ENCODE measurements around the gene NDST3. TPM values are rescaled to one million over a fixed set of nuclear protein-coding genes. Genes with fewer than 3 reads are reported as not detected.

Gene NDST3
- total and polyA plus RNA-seq, 2 donors from 2014 or later, result 0.09 to 0.22 TPM

DNA sequence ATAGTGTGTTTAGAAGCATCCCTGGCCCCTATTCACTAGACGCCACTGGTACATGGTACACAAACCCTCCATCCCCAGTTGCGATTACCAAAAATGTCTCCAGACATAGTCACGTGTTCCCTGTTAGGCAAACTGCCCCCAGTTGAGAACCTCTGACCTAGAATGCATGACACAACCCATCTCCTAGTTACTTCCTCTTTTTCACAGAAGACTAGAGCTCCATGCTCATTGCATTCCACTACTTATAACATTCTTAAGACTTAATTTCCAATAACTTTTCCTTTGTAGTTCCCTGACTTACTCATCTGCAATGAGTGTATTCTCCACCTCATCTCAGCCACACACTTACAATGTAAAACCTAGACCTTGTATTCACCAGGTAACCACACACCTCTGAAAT lies 249.9 kb downstream of the NDST3 start:
- TF ChIP-seq CTCF (IDR thresholded peaks at IDR 0.05; ENCODE audit: borderline replicate concordance, extremely low read depth, insufficient read depth), result no peak
- FAIRE-seq (no peak), DNase-seq (no peak)
- no peaks in the 10 kb centered on the region for H3K27me3 ChIP-seq (ENCODE audit: control insufficient read depth, insufficient read depth, low read length)
- H3K9me3 ChIP-seq (ENCODE audit: control insufficient read depth in 2 of 3, insufficient read depth in 1 of 3, low read length in 3 of 3), result no peaks in the 10 kb centered on the region
- peaks cover 5 to 18% (median 10%) of the 10 kb centered on the region in 3 donors for H3K4me1 ChIP-seq (ENCODE audit: control insufficient read depth in 2 of 3, insufficient read depth in 2 of 3, low read depth in 1 of 3, low read length in 3 of 3)
- H3K9ac ChIP-seq (ENCODE audit: low read length in 3 of 3), result no peak overlapping the region
- no peak overlapping the region for H3K27ac ChIP-seq (ENCODE audit: low read depth in 2 of 2, low read length in 2 of 2)
- no peak overlapping the region for H3K4me3 ChIP-seq (ENCODE audit: low read length in 3 of 3)
- H3K36me3 ChIP-seq (ENCODE audit: control insufficient read depth in 2 of 3, insufficient read depth in 3 of 3, low read length in 3 of 3), result peaks cover 0 to 2% (median 0%) of the 10 kb centered on the region in 3 donors
- intact Hi-C loops (cut with DNase I), result no loop called here

GRCh38 chr4:118285931-118286330 lies 251.6 kb downstream of the NDST3 start:
- Histone ChIP-seq H3K4me3 (ENCODE audit: low read length in 3 of 3) (no peak overlapping the region), H3K9me3 (ENCODE audit: control insufficient read depth in 2 of 3, insufficient read depth in 1 of 3, low read length in 3 of 3) (no peaks in the 10 kb centered on the region), H3K36me3 (ENCODE audit: control insufficient read depth in 2 of 3, insufficient read depth in 3 of 3, low read length in 3 of 3) (peaks cover 0 to 2% (median 0%) of the 10 kb centered on the region in 3 donors), H3K27ac (ENCODE audit: low read depth in 2 of 2, low read length in 2 of 2) (no peak overlapping the region), H3K27me3 (ENCODE audit: control insufficient read depth, insufficient read depth, low read length) (no peaks in the 10 kb centered on the region), H3K4me1 (ENCODE audit: control insufficient read depth in 2 of 3, insufficient read depth in 2 of 3, low read depth in 1 of 3, low read length in 3 of 3) (peaks cover 3 to 18% (median 4%) of the 10 kb centered on the region in 3 donors), H3K9ac (ENCODE audit: low read length in 3 of 3) (no peak overlapping the region)
- FAIRE-seq, result no peak
- intact Hi-C loops (cut with DNase I), result no loop called here
- DNase-seq, result no peak
- no peak for TF ChIP-seq CTCF (IDR thresholded peaks at IDR 0.05; ENCODE audit: borderline replicate concordance, extremely low read depth, insufficient read depth)

DNA sequence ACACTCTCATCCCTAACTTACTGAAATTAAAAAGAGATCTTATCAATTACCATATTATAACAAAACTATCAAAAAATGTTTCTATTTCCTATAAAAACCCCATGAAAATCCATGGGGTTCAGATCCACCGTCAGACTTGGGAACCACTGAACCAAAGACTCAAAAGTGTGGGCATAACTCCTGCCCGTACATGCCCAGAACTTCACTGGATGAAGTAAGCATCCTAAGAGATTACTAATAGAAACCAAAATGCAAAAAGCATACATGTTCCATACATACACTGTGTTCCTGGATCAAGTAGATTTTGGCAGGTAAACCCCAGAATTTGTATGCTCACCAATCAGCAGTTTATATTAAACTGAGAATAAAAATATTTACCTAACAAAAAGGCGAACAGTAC lies 252.4 kb downstream of the NDST3 start:
- no peak for FAIRE-seq
- no peak overlapping the region for H3K4me3 ChIP-seq (ENCODE audit: low read length in 3 of 3)
- TF ChIP-seq CTCF (IDR thresholded peaks at IDR 0.05; ENCODE audit: borderline replicate concordance, extremely low read depth, insufficient read depth), result no peak
- no peaks in the 10 kb centered on the region for H3K9me3 ChIP-seq (ENCODE audit: control insufficient read depth in 2 of 3, insufficient read depth in 1 of 3, low read length in 3 of 3)
- no peak for DNase-seq
- H3K36me3 ChIP-seq (ENCODE audit: control insufficient read depth in 2 of 3, insufficient read depth in 3 of 3, low read length in 3 of 3), result peaks cover 0 to 2% (median 0%) of the 10 kb centered on the region in 3 donors
- intact Hi-C loops (cut with DNase I), result no loop called here
- no peak overlapping the region for H3K9ac ChIP-seq (ENCODE audit: low read length in 3 of 3)
- peaks cover 0 to 11% (median 3%) of the 10 kb centered on the region in 3 donors for H3K4me1 ChIP-seq (ENCODE audit: control insufficient read depth in 2 of 3, insufficient read depth in 2 of 3, low read depth in 1 of 3, low read length in 3 of 3)
- H3K27me3 ChIP-seq (ENCODE audit: control insufficient read depth, insufficient read depth, low read length), result no peaks in the 10 kb centered on the region
- no peak overlapping the region for H3K27ac ChIP-seq (ENCODE audit: low read depth in 2 of 2, low read length in 2 of 2)

Measured in kidney (tissue), 14 donors.